Hepatocyte (in vitro differentiated cells): Measurements from ENCODE around the gene C1orf50. TPM values are rescaled to one million over a fixed set of nuclear protein-coding genes. Genes with fewer than 3 reads are reported as not detected.

Experiments
- DNase-seq: peaks from one replicate; pipeline ENCODE4 v3.0.0-alpha.2; 2016; ENCODE audit warnings: low spot score
- H2AFZ ChIP-seq: fragments of 200-600 bp; sonication (generic); 2 replicates; pipeline ENCODE4 v1.6.0; 2016; ENCODE audit warnings: antibody characterized with exemption, mild to moderate bottlenecking
- H3K27ac ChIP-seq: fragments of 200-600 bp; sonication (generic); 2 replicates; pipeline ENCODE4 v1.5.1; 2016; ENCODE audit warnings: mild to moderate bottlenecking
- H3K27me3 ChIP-seq: fragments of 200-600 bp; sonication (generic); 2 replicates; pipeline ENCODE4 v1.6.1; 2016
- H3K36me3 ChIP-seq: fragments of 200-600 bp; sonication (generic); replicated peaks from 2 replicates; pipeline ENCODE4 v1.5.1; 2016; ENCODE audit warnings: low read depth; ENCODE audit not compliant: insufficient read depth
- H3K4me1 ChIP-seq: fragments of 200-600 bp; sonication (generic); 2 replicates; pipeline ENCODE4 v1.5.1; 2016; ENCODE audit warnings: mild to moderate bottlenecking, moderate library complexity; ENCODE audit not compliant: insufficient read depth
- H3K4me2 ChIP-seq: fragments of 200-600 bp; sonication (generic); 2 replicates; pipeline ENCODE4 v1.6.0; 2016
- H3K4me3 ChIP-seq: fragments of 200-600 bp; sonication (generic); 2 replicates; pipeline ENCODE4 v1.5.1; 2016; ENCODE audit warnings: mild to moderate bottlenecking
- H3K79me2 ChIP-seq: fragments of 200-600 bp; sonication (generic); 2 replicates; pipeline ENCODE4 v1.6.0; 2017; ENCODE audit warnings: mild to moderate bottlenecking
- H3K9me2 ChIP-seq: fragments of 200-600 bp; sonication (generic); replicated peaks from 2 replicates; pipeline ENCODE4 v1.6.0; 2017; ENCODE audit warnings: mild to moderate bottlenecking; ENCODE audit not compliant: insufficient read depth
- H3K9me3 ChIP-seq: fragments of 200-600 bp; sonication (generic); 2 replicates; pipeline ENCODE4 v1.5.1; 2016; ENCODE audit warnings: low read depth, mild to moderate bottlenecking
- H4K20me1 ChIP-seq: fragments of 200-600 bp; sonication (generic); 2 replicates; pipeline ENCODE4 v1.6.0; 2016; ENCODE audit warnings: mild to moderate bottlenecking; ENCODE audit not compliant: insufficient read depth, poor library complexity, severe bottlenecking
- CTCF ChIP-seq: fragments of 200-600 bp; sonication (generic); IDR thresholded peaks from 2 replicates; pipeline ENCODE4 v1.5.1; 2016; ENCODE audit warnings: antibody characterized with exemption, mild to moderate bottlenecking; ENCODE audit not compliant: poor library complexity
- EZH2 ChIP-seq: fragments of 200-600 bp; sonication (generic); IDR thresholded peaks from 2 replicates; pipeline ENCODE4 v1.6.1; 2016; ENCODE audit warnings: antibody characterized with exemption, mild to moderate bottlenecking, borderline replicate concordance
- EZH2phosphoT487 ChIP-seq: fragments of 200-600 bp; sonication (generic); IDR thresholded peaks from one replicate; pipeline ENCODE4 v1.6.1; 2018; ENCODE audit warnings: antibody characterized with exemption, mild to moderate bottlenecking, low read depth, moderate library complexity; ENCODE audit not compliant: unreplicated experiment, severe bottlenecking
- WGBS: methylation state at CpG from one replicate; pipeline ENCODE4 v1.1.6; 2016; ENCODE audit warnings: low lambda C conversion rate; ENCODE audit errors: missing lambda C conversion rate; 5-methylcytosine and 5-hydroxymethylcytosine counted together
- polyA plus RNA-seq: library from polyadenylated mRNA; unstranded; fragments of >200 nt; fragmentation: Nextera tagmentation; extraction: Ambion mirVana; gene quantifications from 2 replicates; pipeline ENCODE4 v1.2.1, GENCODE V29; 2016
- total RNA-seq: library from RNA; depleted of rRNA; stranded (reverse); fragments of >200 nt; gene quantifications from 2 replicates; pipeline ENCODE4 v1.2.3, GENCODE V29; 2014

C1orf50 gene
- total and polyA plus RNA-seq, 2 experiments from 2014 or later = 5.7 to 15.2 TPM

- Histone ChIP-seq H3K9me2 (no peaks in the 10 kb centered on the region), H3K79me2 (peaks cover 6% of the 10 kb centered on the region), H3K27ac (no peak overlapping the region), H3K4me1 (no peaks in the 10 kb centered on the region), H3K27me3 (no peaks in the 10 kb centered on the region), H3K4me2 (no peak overlapping the region), H2AFZ (no peak overlapping the region), H4K20me1 (no peaks in the 10 kb centered on the region), H3K9me3 (no peaks in the 10 kb centered on the region), H3K36me3 (peaks cover 3% of the 10 kb centered on the region), H3K4me3 (no peak overlapping the region)
- peak; percentile 47 for DNase-seq
- no peak for TF ChIP-seq EZH2
- TF ChIP-seq CTCF = peak; percentile 53
Observed at GRCh38 chr1:42777852-42778251, 10.8 kb downstream of the C1orf50 start.

- H3K79me2 ChIP-seq = peaks cover 5% of the 10 kb centered on the region
- H3K9me2 ChIP-seq = no peaks in the 10 kb centered on the region
- no peaks in the 10 kb centered on the region for H3K27me3 ChIP-seq
- H3K27ac ChIP-seq = no peak overlapping the region
- no peak overlapping the region for H2AFZ ChIP-seq
- no peaks in the 10 kb centered on the region for H3K4me1 ChIP-seq
- no peak overlapping the region for H3K4me3 ChIP-seq
- H3K36me3 ChIP-seq = peaks cover under 1% of the 10 kb centered on the region
- no peaks in the 10 kb centered on the region for H3K9me3 ChIP-seq
- no peaks in the 10 kb centered on the region for H4K20me1 ChIP-seq
- whole genome bisulfite sequencing = 80% methylated on average over 2 of the region's 2 CpGs
- DNase-seq = no peak
- H3K4me2 ChIP-seq = no peak overlapping the region
- no peak for TF ChIP-seq EZH2phosphoT487
- TF ChIP-seq CTCF = no peak
- no peak for TF ChIP-seq EZH2
Observed at GRCh38 chr1:42779725-42780124, 12.7 kb downstream of the C1orf50 start.

GRCh38 chr1:42780176-42780575, 13.1 kb downstream of the C1orf50 start:
- H3K4me3 ChIP-seq = no peak overlapping the region
- H3K79me2 ChIP-seq = peaks cover 5% of the 10 kb centered on the region
- 100% methylated on average over 1 of the region's 1 CpG for WGBS
- DNase-seq = no peak
- no peak for TF ChIP-seq EZH2
- TF ChIP-seq CTCF = no peak
- no peak for TF ChIP-seq EZH2phosphoT487
- no peak overlapping the region for H3K4me2 ChIP-seq
- no peaks in the 10 kb centered on the region for H3K9me3 ChIP-seq
- H3K4me1 ChIP-seq = no peaks in the 10 kb centered on the region
- no peaks in the 10 kb centered on the region for H4K20me1 ChIP-seq
- no peaks in the 10 kb centered on the region for H3K36me3 ChIP-seq
- H3K9me2 ChIP-seq = no peaks in the 10 kb centered on the region
- no peak overlapping the region for H2AFZ ChIP-seq
- H3K27ac ChIP-seq = no peak overlapping the region
- H3K27me3 ChIP-seq = no peaks in the 10 kb centered on the region

- Histone ChIP-seq H3K27me3 (no peaks in the 10 kb centered on the region), H3K36me3 (no peaks in the 10 kb centered on the region), H4K20me1 (no peaks in the 10 kb centered on the region), H2AFZ (no peak overlapping the region), H3K27ac (no peak overlapping the region), H3K4me3 (no peak overlapping the region), H3K79me2 (peaks cover 4% of the 10 kb centered on the region), H3K9me2 (no peaks in the 10 kb centered on the region), H3K4me2 (no peak overlapping the region), H3K4me1 (no peaks in the 10 kb centered on the region), H3K9me3 (no peaks in the 10 kb centered on the region)
- no peak for TF ChIP-seq CTCF
- TF ChIP-seq EZH2phosphoT487 = no peak
- TF ChIP-seq EZH2 = no peak
- DNase-seq = no peak
- 98% methylated on average over 2 of the region's 2 CpGs for WGBS
Observed at GRCh38 chr1:42783092-42783491, 16.0 kb downstream of the C1orf50 start.
